Measurements from ENCODE around the gene MZF1.
A peak's percentile ranks its signal among the peaks of the same experiment; 100 is the strongest.

MZF1 gene

GRCh38 chr19:58560007-58560887, 12.9 kb downstream of the MZF1 start:
- CTCF ChIA-PET: no interaction called here

GRCh38 chr19:58559275-58560006, 13.7 kb downstream of the MZF1 start:
- ChIA-PET POLR2A (interaction anchor here (0.6 to 4.0 kb wide), 12 partner anchors 8 to 151 kb away, joined by 3 to 62 read pairs (median 4); partner anchors contain the start of genes MZF1, TRIM28, ZBTB45 and ZNF324B), CTCF (no interaction called here)
- Histone ChIP-seq H3K27ac (ENCODE audit: extremely low read depth, low read depth, low read length) (peak overlapping the region; percentile 99), H3K9me3 (ENCODE audit: control insufficient read depth, insufficient read depth, low read depth, low read length) (no peaks in the 10 kb centered on the region), H3K4me3 (ENCODE audit: low read depth, low read length) (peak overlapping the region; percentile 89), H3K4me1 (ENCODE audit: control insufficient read depth, insufficient read depth, low read length) (peaks cover 14% of the 10 kb centered on the region), H3K36me3 (ENCODE audit: control insufficient read depth in 2 of 2, insufficient read depth in 1 of 2, low read length in 2 of 2) (peaks cover 9 to 48% of the 10 kb centered on the region in 2 experiments)
- TF ChIP-seq ZNF629 (tag by site-specific recombination; IDR thresholded peaks at IDR 0.05): no peak; the same call in 1 of the 2 replicates
- TF ChIP-seq ZBTB8A (tag by site-specific recombination; IDR thresholded peaks at IDR 0.05): no peak
- TF ChIP-seq KLF10 (tag by site-specific recombination; IDR thresholded peaks at IDR 0.05): 0 out of 2 replicates have a peak, but pooled peaks have one; percentile 24
- peak; percentile 90 for TF ChIP-seq PATZ1 (tag by site-specific recombination; IDR thresholded peaks at IDR 0.05)
- no peak for TF ChIP-seq REST (tag by site-specific recombination; IDR thresholded peaks at IDR 0.05)
- TF ChIP-seq ZNF658 (tag by site-specific recombination; IDR thresholded peaks at IDR 0.05): no peak
- no peak for TF ChIP-seq ZNF16 (tag by site-specific recombination; IDR thresholded peaks at IDR 0.05; ENCODE audit: low read depth)
- peak; percentile 85 for TF ChIP-seq OVOL3 (tag by site-specific recombination; IDR thresholded peaks at IDR 0.05)
- no peak for TF ChIP-seq SCRT2 (tag by site-specific recombination; IDR thresholded peaks at IDR 0.05)
- no peak for TF ChIP-seq ZNF624 (tag by site-specific recombination; IDR thresholded peaks at IDR 0.05)
- TF ChIP-seq ZNF341 (tag by site-specific recombination; IDR thresholded peaks at IDR 0.05; ENCODE audit: low read depth): no peak
- TF ChIP-seq ZEB2 (tag by site-specific recombination; IDR thresholded peaks at IDR 0.05): 0 out of 2 replicates have a peak, but pooled peaks have one; percentile 61
- TF ChIP-seq MZF1 (tag by site-specific recombination; IDR thresholded peaks at IDR 0.05; ENCODE audit: borderline replicate concordance): peak; percentile 96
- no peak for TF ChIP-seq ZNF571 (tag by site-specific recombination; IDR thresholded peaks at IDR 0.05)
- no peak for TF ChIP-seq ZNF600 (tag by site-specific recombination; IDR thresholded peaks at IDR 0.05)
- peak; percentile 63 for TF ChIP-seq KLF9 (tag by site-specific recombination; IDR thresholded peaks at IDR 0.05; ENCODE audit: low read depth)
- no peak for TF ChIP-seq ZNF114 (tag by site-specific recombination; IDR thresholded peaks at IDR 0.05)
- no peak for TF ChIP-seq TRIM28 (IDR thresholded peaks at IDR 0.05; ENCODE audit: borderline replicate concordance, low read length)
- peak; percentile 65; the same call in 1 of the 2 replicates for TF ChIP-seq YY2 (tag by site-specific recombination; IDR thresholded peaks at IDR 0.05)
- no peak for TF ChIP-seq ZNF488 (tag by site-specific recombination; IDR thresholded peaks at IDR 0.05)
- peak; percentile 51 for TF ChIP-seq BCL11B (tag by site-specific recombination; IDR thresholded peaks at IDR 0.05; ENCODE audit: low read depth)
- TF ChIP-seq ZNF23 (tag by site-specific recombination; IDR thresholded peaks at IDR 0.05; ENCODE audit: borderline replicate concordance): no peak
- peak; percentile 51; the same call in 1 of the 2 replicates for TF ChIP-seq ZNF777 (tag by site-specific recombination; IDR thresholded peaks at IDR 0.05; ENCODE audit: borderline replicate concordance)
- TF ChIP-seq ZNF654 (tag by site-specific recombination; IDR thresholded peaks at IDR 0.05; ENCODE audit: low read depth): no peak

More at GRCh38 chr19:58560007-58560887, 12.9 kb downstream of the MZF1 start:
- Histone ChIP-seq H3K27ac (ENCODE audit: extremely low read depth, low read depth, low read length) (peak overlapping the region; percentile 99; the same call in 1 of the 2 replicates), H3K9me3 (ENCODE audit: control insufficient read depth, insufficient read depth, low read depth, low read length) (no peaks in the 10 kb centered on the region), H3K36me3 (ENCODE audit: control insufficient read depth in 2 of 2, insufficient read depth in 1 of 2, low read length in 2 of 2) (peaks cover 9 to 47% of the 10 kb centered on the region in 2 experiments), H3K4me1 (ENCODE audit: control insufficient read depth, insufficient read depth, low read length) (peaks cover 14% of the 10 kb centered on the region), H3K4me3 (ENCODE audit: low read depth, low read length) (peak overlapping the region; percentile 89)
- POLR2A ChIA-PET: interaction anchor here (1.0 to 4.0 kb wide), 15 partner anchors 8 to 152 kb away, joined by 3 to 62 read pairs (median 12); partner anchors contain the start of genes MZF1, TRIM28, ZBTB45 and ZNF324B
- TF ChIP-seq ZNF600 (tag by site-specific recombination; IDR thresholded peaks at IDR 0.05): no peak
- no peak for TF ChIP-seq ZNF10 (tag by site-specific recombination; IDR thresholded peaks at IDR 0.05)
- no peak for TF ChIP-seq ZNF621 (tag by site-specific recombination; IDR thresholded peaks at IDR 0.05)
- no peak for TF ChIP-seq ZNF837 (tag by site-specific recombination; IDR thresholded peaks at IDR 0.05)
- no peak for TF ChIP-seq ZNF510 (tag by site-specific recombination; IDR thresholded peaks at IDR 0.05; ENCODE audit: insufficient replicate concordance)
- TF ChIP-seq GLIS2 (tag by site-specific recombination; IDR thresholded peaks at IDR 0.05): no peak
- TF ChIP-seq ZBTB1 (tag by site-specific recombination; IDR thresholded peaks at IDR 0.05): no peak
- no peak for TF ChIP-seq MYNN (tag by site-specific recombination; IDR thresholded peaks at IDR 0.05; ENCODE audit: borderline replicate concordance)
- TF ChIP-seq ZNF16 (tag by site-specific recombination; IDR thresholded peaks at IDR 0.05; ENCODE audit: low read depth): no peak
